Measurements from ENCODE around the gene C2CD4D. TPM values are rescaled to one million over a fixed set of nuclear protein-coding genes. Genes with fewer than 3 reads are reported as not detected.

The C2CD4D gene
- total RNA-seq, 2 donors from 2014 or later: 0.44 to 0.82 TPM

GRCh38 chr1:151814971-151815545, 24.6 kb downstream of the C2CD4D start:
- Mint-ChIP-seq H3K27ac (no peak overlapping the region), H3K36me3 (ENCODE audit: low read depth) (no peaks in the 10 kb centered on the region), H3K4me3 (no peak overlapping the region), H3K4me1 (peaks cover 4% of the 10 kb centered on the region), H3K27me3 (ENCODE audit: insufficient read depth) (no peaks in the 10 kb centered on the region), H3K9me3 (no peaks in the 10 kb centered on the region)
- DNase-seq: no peak
- Histone ChIP-seq H3K4me3 (ENCODE audit: low read length) (no peak overlapping the region), H3K36me3 (ENCODE audit: control insufficient read depth, insufficient read depth, low read length) (no peaks in the 10 kb centered on the region), H3K27me3 (ENCODE audit: control insufficient read depth, insufficient read depth, low read length, poor library complexity, severe bottlenecking) (no peaks in the 10 kb centered on the region), H3K9me3 (ENCODE audit: control insufficient read depth, low read length) (no peaks in the 10 kb centered on the region), H3K9ac (ENCODE audit: extremely low read depth, low read length, poor library complexity, severe bottlenecking) (no peak overlapping the region), H3K4me1 (ENCODE audit: control insufficient read depth, insufficient read depth, low read length) (no peaks in the 10 kb centered on the region), H3K27ac (ENCODE audit: low read depth, low read length) (no peak overlapping the region)
- no peak for TF ChIP-seq CTCF (conservative IDR thresholded peaks at IDR 0.05)
- WGBS, 2 experiments (ENCODE audit: insufficient coverage in 1 of 2, insufficient read length in 1 of 2): 90 to 95% methylated on average over 6 to 8 of the region's 8 CpGs

- Mint-ChIP-seq H3K27ac (no peak overlapping the region), H3K4me3 (no peak overlapping the region), H3K4me1 (peaks cover 9% of the 10 kb centered on the region), H3K27me3 (ENCODE audit: insufficient read depth) (no peaks in the 10 kb centered on the region), H3K36me3 (ENCODE audit: low read depth) (no peaks in the 10 kb centered on the region), H3K9me3 (no peaks in the 10 kb centered on the region)
- Histone ChIP-seq H3K4me3 (ENCODE audit: low read length) (no peak overlapping the region), H3K9ac (ENCODE audit: extremely low read depth, low read length, poor library complexity, severe bottlenecking) (no peak overlapping the region), H3K27ac (ENCODE audit: low read depth, low read length) (no peak overlapping the region), H3K4me1 (ENCODE audit: control insufficient read depth, insufficient read depth, low read length) (no peaks in the 10 kb centered on the region), H3K9me3 (ENCODE audit: control insufficient read depth, low read length) (no peaks in the 10 kb centered on the region), H3K27me3 (ENCODE audit: control insufficient read depth, insufficient read depth, low read length, poor library complexity, severe bottlenecking) (no peaks in the 10 kb centered on the region), H3K36me3 (ENCODE audit: control insufficient read depth, insufficient read depth, low read length) (no peaks in the 10 kb centered on the region)
- no peak for TF ChIP-seq CTCF (conservative IDR thresholded peaks at IDR 0.05)
- DNase-seq: no peak
- 92 to 94% methylated on average over 15 of the region's 15 CpGs for WGBS, 2 experiments (ENCODE audit: insufficient coverage in 1 of 2, insufficient read length in 1 of 2)
Measured at GRCh38 chr1:151814426-151814825, 25.2 kb downstream of the C2CD4D start.

GRCh38 chr1:151813271-151813977, 26.2 kb downstream of the C2CD4D start:
- Histone ChIP-seq H3K4me1 (ENCODE audit: control insufficient read depth, insufficient read depth, low read length) (no peaks in the 10 kb centered on the region), H3K27me3 (ENCODE audit: control insufficient read depth, insufficient read depth, low read length, poor library complexity, severe bottlenecking) (no peaks in the 10 kb centered on the region), H3K36me3 (ENCODE audit: control insufficient read depth, insufficient read depth, low read length) (no peaks in the 10 kb centered on the region), H3K9ac (ENCODE audit: extremely low read depth, low read length, poor library complexity, severe bottlenecking) (no peak overlapping the region), H3K9me3 (ENCODE audit: control insufficient read depth, low read length) (no peaks in the 10 kb centered on the region), H3K27ac (ENCODE audit: low read depth, low read length) (no peak overlapping the region), H3K4me3 (ENCODE audit: low read length) (no peak overlapping the region)
- H3K9me3 Mint-ChIP-seq: no peaks in the 10 kb centered on the region
- H3K4me1 Mint-ChIP-seq: peaks cover 15% of the 10 kb centered on the region
- H3K27ac Mint-ChIP-seq: no peak overlapping the region
- WGBS, 2 experiments (ENCODE audit: insufficient coverage in 1 of 2, insufficient read length in 1 of 2): 92 to 96% methylated on average over 3 to 12 of the region's 12 CpGs
- no peak for TF ChIP-seq CTCF (conservative IDR thresholded peaks at IDR 0.05)
- no peaks in the 10 kb centered on the region for H3K36me3 Mint-ChIP-seq (ENCODE audit: low read depth)
- H3K27me3 Mint-ChIP-seq (ENCODE audit: insufficient read depth): no peaks in the 10 kb centered on the region
- H3K4me3 Mint-ChIP-seq: no peak overlapping the region
- DNase-seq: no peak
